Measurements from ENCODE around the gene FYB2.
"Not testable (repeated sequence)": the region's sequence is repeated elsewhere in the genome, so short reads cannot be mapped to it uniquely, and the experiment has no call there.

The FYB2 gene

GRCh38 chr1:56790036-56790435 is 29.2 kb downstream of the FYB2 start:
- DNase-seq (ENCODE audit: low read depth in 2 of 2) = no peak

- DNase-seq (ENCODE audit: low read depth in 2 of 2) = no peak
These were observed 30.6 kb downstream of the FYB2 start for GRCh38 chr1:56788588-56788987.

GRCh38 chr1:56788102-56788501 is 31.1 kb downstream of the FYB2 start:
- DNase-seq (ENCODE audit: low read depth in 2 of 2) = no peak

- DNase-seq (ENCODE audit: low read depth in 2 of 2) = no peak
These were observed 31.9 kb downstream of the FYB2 start for GRCh38 chr1:56787330-56787729.

GRCh38 chr1:56782773-56783172 is 36.4 kb downstream of the FYB2 start:
- DNase-seq (ENCODE audit: low read depth in 2 of 2) = no peak

GRCh38 chr1:56780826-56781225 is 38.4 kb downstream of the FYB2 start:
- no peak for DNase-seq (ENCODE audit: low read depth in 2 of 2)

GRCh38 chr1:56780128-56780750 is 39.0 kb downstream of the FYB2 start:
- no peak for DNase-seq (ENCODE audit: low read depth in 2 of 2)

GRCh38 chr1:56777972-56778371 is 41.2 kb downstream of the FYB2 start:
- no peak for DNase-seq (ENCODE audit: low read depth in 2 of 2)

- DNase-seq (ENCODE audit: low read depth in 2 of 2) = not testable (repeated sequence)
These were observed 44.5 kb downstream of the FYB2 start for GRCh38 chr1:56774732-56775131.

GRCh38 chr1:56774067-56774609 is 45.1 kb downstream of the FYB2 start:
- no peak for DNase-seq (ENCODE audit: low read depth in 2 of 2)

- no peak for DNase-seq (ENCODE audit: low read depth in 2 of 2)
These were observed 45.7 kb downstream of the FYB2 start for GRCh38 chr1:56773341-56774066.

- no peak for DNase-seq (ENCODE audit: low read depth in 2 of 2)
These were observed 47.5 kb downstream of the FYB2 start for GRCh38 chr1:56771717-56772116.

GRCh38 chr1:56758794-56759193 is 60.4 kb downstream of the FYB2 start:
- no peak for DNase-seq (ENCODE audit: low read depth in 2 of 2)

- DNase-seq (ENCODE audit: low read depth in 2 of 2) = no peak
These were observed 61.1 kb downstream of the FYB2 start for GRCh38 chr1:56758135-56758534.

- no peak for DNase-seq (ENCODE audit: low read depth in 2 of 2)
These were observed 63.3 kb downstream of the FYB2 start for GRCh38 chr1:56755911-56756310.

GRCh38 chr1:56754708-56755479 is 64.3 kb downstream of the FYB2 start:
- DNase-seq (ENCODE audit: low read depth in 2 of 2) = no peak

GRCh38 chr1:56745231-56745630 is 74.0 kb downstream of the FYB2 start:
- DNase-seq (ENCODE audit: low read depth in 2 of 2) = no peak

GRCh38 chr1:56728964-56729363 is 90.2 kb downstream of the FYB2 start:
- no peak for DNase-seq (ENCODE audit: low read depth in 2 of 2)

GRCh38 chr1:56726706-56727105 is 92.5 kb downstream of the FYB2 start:
- no peak for DNase-seq (ENCODE audit: low read depth in 2 of 2)

- DNase-seq (ENCODE audit: low read depth in 2 of 2) = no peak
These were observed 100.0 kb downstream of the FYB2 start for GRCh38 chr1:56719171-56719570.

- DNase-seq (ENCODE audit: low read depth in 2 of 2) = no peak
These were observed 104.0 kb downstream of the FYB2 start for GRCh38 chr1:56715156-56715555.

- DNase-seq (ENCODE audit: low read depth in 2 of 2) = no peak
These were observed 106.1 kb downstream of the FYB2 start for GRCh38 chr1:56713112-56713511.

- DNase-seq (ENCODE audit: low read depth in 2 of 2) = no peak
These were observed 107.1 kb downstream of the FYB2 start for GRCh38 chr1:56712150-56712549.

Data from stimulated activated CD8-positive, alpha-beta memory T cell treated with anti-CD3 and anti-CD28 coated beads, Interleukin-2, amount 100 ng/mL, for 1 hour (primary cell).